ENCODE data around the gene SUGP1. TPM values are rescaled to one million over a fixed set of nuclear protein-coding genes. Genes with fewer than 3 reads are reported as not detected.

The SUGP1 gene
- polyA plus RNA-seq, 3 donors: 17.4 to 38.8 (median 18.1) TPM

DNA sequence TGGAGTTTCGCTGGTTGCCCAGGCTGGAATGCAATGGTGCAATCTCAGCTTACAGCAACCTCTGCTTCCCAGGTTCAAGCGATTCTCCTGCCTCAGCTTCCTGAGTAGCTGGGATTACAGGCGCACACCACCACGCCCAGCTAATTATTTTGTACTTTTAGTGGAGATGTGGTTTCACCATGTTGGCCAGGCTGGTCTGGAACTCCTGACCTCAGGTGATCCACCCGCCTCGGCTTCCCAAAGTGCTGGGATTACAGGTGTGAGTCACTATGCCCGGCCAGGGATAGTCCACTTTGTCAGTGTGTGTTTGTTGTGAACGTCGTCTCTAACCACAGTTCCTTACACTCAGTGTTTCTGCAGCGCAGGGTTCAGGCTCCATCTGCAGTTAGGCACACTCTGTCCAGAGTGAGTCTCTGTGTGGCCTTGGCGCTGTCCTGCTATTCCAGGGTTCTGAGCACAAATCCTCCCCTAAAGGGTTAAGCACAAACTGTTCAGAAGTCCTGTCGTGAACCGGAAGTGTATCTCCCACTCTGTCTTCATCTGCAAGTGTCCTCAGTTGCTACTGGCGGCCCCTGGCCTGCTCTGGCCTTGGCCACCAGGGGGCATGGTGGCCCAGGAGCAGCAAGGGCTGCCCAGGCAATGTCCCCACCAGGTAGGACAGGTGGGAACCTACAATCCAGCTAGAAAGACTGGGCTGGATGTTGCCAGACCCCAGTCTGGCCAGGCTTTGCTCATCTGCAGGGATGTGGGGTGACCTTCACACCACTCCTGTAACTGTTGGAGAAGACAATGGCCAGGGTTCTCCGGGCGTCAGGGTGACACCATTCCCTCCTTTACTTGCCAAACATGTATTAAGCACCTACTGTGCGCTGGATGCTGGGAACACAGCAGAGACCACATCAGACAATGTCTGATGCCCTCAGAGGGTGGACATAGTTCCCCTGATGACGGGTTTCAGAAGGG is 46.4 kb upstream of the SUGP1 start:
- H3K36me3 Mint-ChIP-seq: peaks cover 0 to 3% of the 10 kb centered on the region in 2 donors
- no peaks in the 10 kb centered on the region for H3K27me3 ChIP-seq (ENCODE audit: control insufficient read depth in 2 of 2, insufficient read depth in 2 of 2, low read length in 2 of 2)
- intact Hi-C loops (cut with micrococcal nuclease): loop anchor here (2.0 kb wide), 2 partner anchors 122 to 124 kb away; no protein-coding TSS in a partner anchor
- H3K4me3 Mint-ChIP-seq: peak overlapping the region; percentile 37 to 70
- no peaks in the 10 kb centered on the region for H4K20me1 ChIP-seq (ENCODE audit: insufficient read depth, low read length)
- H3K4me3 ChIP-seq (replicated peaks in 1 of 3; ENCODE audit: low read depth in 2 of 3, low read length in 3 of 3): peak overlapping the region in 1 of 3 experiments; percentile 19
- WGBS (ENCODE audit: insufficient coverage): 39% methylated on average over 10 of the region's 18 CpGs
- no peaks in the 10 kb centered on the region for H3K9me3 ChIP-seq (replicated peaks in 1 of 2; ENCODE audit: control insufficient read depth in 1 of 2, insufficient read depth in 1 of 2, low read length in 2 of 2)
- H3K79me2 ChIP-seq (ENCODE audit: insufficient read depth, low read length): no peaks in the 10 kb centered on the region
- no peak overlapping the region for H3K9ac ChIP-seq (ENCODE audit: insufficient read depth, low read length, poor library complexity, severe bottlenecking)
- H3K9me3 Mint-ChIP-seq: peaks cover 0 to 3% (median 0%) of the 10 kb centered on the region in 7 donors
- DNase-seq: peak; percentile 59 to 75 (median 75)
- H2AFZ ChIP-seq (ENCODE audit: insufficient read depth, low read depth, low read length, poor library complexity, severe bottlenecking): peak overlapping the region; percentile 57
- H3K27me3 Mint-ChIP-seq (ENCODE audit: low read depth in 3 of 3): peaks cover 0 to 6% (median 3%) of the 10 kb centered on the region in 3 donors
- H3K4me1 Mint-ChIP-seq: peaks cover 17% of the 10 kb centered on the region
- TF ChIP-seq, protein P1, sequence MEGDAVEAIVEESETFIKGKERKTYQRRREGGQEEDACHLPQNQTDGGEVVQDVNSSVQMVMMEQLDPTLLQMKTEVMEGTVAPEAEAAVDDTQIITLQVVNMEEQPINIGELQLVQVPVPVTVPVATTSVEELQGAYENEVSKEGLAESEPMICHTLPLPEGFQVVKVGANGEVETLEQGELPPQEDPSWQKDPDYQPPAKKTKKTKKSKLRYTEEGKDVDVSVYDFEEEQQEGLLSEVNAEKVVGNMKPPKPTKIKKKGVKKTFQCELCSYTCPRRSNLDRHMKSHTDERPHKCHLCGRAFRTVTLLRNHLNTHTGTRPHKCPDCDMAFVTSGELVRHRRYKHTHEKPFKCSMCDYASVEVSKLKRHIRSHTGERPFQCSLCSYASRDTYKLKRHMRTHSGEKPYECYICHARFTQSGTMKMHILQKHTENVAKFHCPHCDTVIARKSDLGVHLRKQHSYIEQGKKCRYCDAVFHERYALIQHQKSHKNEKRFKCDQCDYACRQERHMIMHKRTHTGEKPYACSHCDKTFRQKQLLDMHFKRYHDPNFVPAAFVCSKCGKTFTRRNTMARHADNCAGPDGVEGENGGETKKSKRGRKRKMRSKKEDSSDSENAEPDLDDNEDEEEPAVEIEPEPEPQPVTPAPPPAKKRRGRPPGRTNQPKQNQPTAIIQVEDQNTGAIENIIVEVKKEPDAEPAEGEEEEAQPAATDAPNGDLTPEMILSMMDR (IDR thresholded peaks at IDR 0.05): peak; percentile 99
- peak overlapping the region; percentile 43 for H3K4me2 ChIP-seq (replicated peaks; ENCODE audit: extremely low read depth, low read length, poor library complexity, severe bottlenecking)
- H3K36me3 ChIP-seq (replicated peaks in 1 of 2; ENCODE audit: control insufficient read depth in 1 of 2, insufficient read depth in 2 of 2, low read length in 2 of 2): no peaks in the 10 kb centered on the region
- H3K27ac Mint-ChIP-seq: peak overlapping the region in 6 of 7 donors; percentile 25 to 81 (median 65)
- H3K4me1 ChIP-seq (ENCODE audit: control insufficient read depth in 1 of 2, insufficient read depth in 2 of 2, low read length in 2 of 2): peaks cover 22 to 25% of the 10 kb centered on the region in 2 donors
- peak overlapping the region in 1 of 2 donors; percentile 33 for H3K27ac ChIP-seq (ENCODE audit: low read depth in 1 of 2, low read length in 2 of 2)

DNA sequence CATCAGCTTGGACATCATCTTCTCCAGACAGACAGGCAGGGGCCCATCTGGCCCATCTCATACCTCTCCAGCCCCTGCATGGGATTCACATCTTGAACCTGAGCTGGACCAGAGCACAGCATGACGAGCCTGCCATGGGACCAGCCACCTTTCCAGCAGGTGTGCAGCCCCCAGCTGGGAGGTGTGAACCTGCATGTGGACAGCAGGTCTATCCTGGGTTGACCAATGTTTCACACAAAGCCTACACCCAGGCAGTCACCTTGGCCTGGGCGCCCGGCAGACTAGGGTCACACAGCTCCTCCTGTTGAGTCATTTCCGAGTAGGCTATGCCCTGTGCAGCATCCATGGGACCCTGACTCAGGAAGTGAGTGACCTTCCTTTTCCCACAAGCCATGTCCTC is 41.8 kb upstream of the SUGP1 start:
- 91% methylated on average over 4 of the region's 4 CpGs for WGBS (ENCODE audit: insufficient coverage)

More for the DNA sequence above, 41.8 kb upstream of the SUGP1 start:
- no peak overlapping the region for H2AFZ ChIP-seq (ENCODE audit: insufficient read depth, low read depth, low read length, poor library complexity, severe bottlenecking)
- Mint-ChIP-seq H3K27ac (peak overlapping the region in 3 of 7 donors; percentile 30 to 82 (median 33)), H3K36me3 (peaks cover 12 to 16% of the 10 kb centered on the region in 2 donors), H3K27me3 (ENCODE audit: low read depth in 3 of 3) (peaks cover 0 to 5% (median 3%) of the 10 kb centered on the region in 3 donors), H3K4me1 (peaks cover 21% of the 10 kb centered on the region), H3K4me3 (no peak overlapping the region), H3K9me3 (peaks cover 0 to 3% (median 0%) of the 10 kb centered on the region in 7 donors)
- H3K4me3 ChIP-seq (replicated peaks in 1 of 3; ENCODE audit: low read depth in 2 of 3, low read length in 3 of 3): no peak overlapping the region
- no peak overlapping the region for H3K4me2 ChIP-seq (replicated peaks; ENCODE audit: extremely low read depth, low read length, poor library complexity, severe bottlenecking)
- H4K20me1 ChIP-seq (ENCODE audit: insufficient read depth, low read length): no peaks in the 10 kb centered on the region
- no peak overlapping the region for H3K27ac ChIP-seq (ENCODE audit: low read depth in 1 of 2, low read length in 2 of 2)
- no peaks in the 10 kb centered on the region for H3K79me2 ChIP-seq (ENCODE audit: insufficient read depth, low read length)
- peaks cover 22 to 29% of the 10 kb centered on the region in 2 donors for H3K4me1 ChIP-seq (ENCODE audit: control insufficient read depth in 1 of 2, insufficient read depth in 2 of 2, low read length in 2 of 2)
- TF ChIP-seq, protein P1 (IDR thresholded peaks at IDR 0.05): no peak
- H3K27me3 ChIP-seq (ENCODE audit: control insufficient read depth in 2 of 2, insufficient read depth in 2 of 2, low read length in 2 of 2): no peaks in the 10 kb centered on the region
- DNase-seq: no peak
- H3K36me3 ChIP-seq (replicated peaks in 1 of 2; ENCODE audit: control insufficient read depth in 1 of 2, insufficient read depth in 2 of 2, low read length in 2 of 2): peaks cover 5 to 7% of the 10 kb centered on the region in 2 donors
- H3K9me3 ChIP-seq (replicated peaks in 1 of 2; ENCODE audit: control insufficient read depth in 1 of 2, insufficient read depth in 1 of 2, low read length in 2 of 2): no peaks in the 10 kb centered on the region
- intact Hi-C loops (cut with micrococcal nuclease): no loop called here
- H3K9ac ChIP-seq (ENCODE audit: insufficient read depth, low read length, poor library complexity, severe bottlenecking): no peak overlapping the region

Data from CD14-positive monocyte (primary cell).